T-helper 17 cell (primary cell): ENCODE results near the gene CYB561D2. TPM values are rescaled to one million over a fixed set of nuclear protein-coding genes. Genes with fewer than 3 reads are reported as not detected.

Experiments used
- ATAC-seq: fragments of 150-1000 bp; cut with Tn5 transposase; 2 replicates; pipeline ENCODE4 v1.10.0; 2021; ENCODE audit warnings: mild to moderate bottlenecking, moderate library complexity
- DNase-seq, 3 donors: peaks; one replicate each; pipeline versions ENCODE4 v3.0.0 to v3.0.0-alpha.2; 2020 to 2021
- H3K9me3 ChIP-seq: one replicate; pipeline ENCODE4 v1.7.0; 2013; ENCODE audit warnings: low read length, mild to moderate bottlenecking; ENCODE audit not compliant: control insufficient read depth, poor library complexity, severe bottlenecking
- H3K27ac Mint-ChIP-seq: one replicate; pipeline ENCODE4 v1.8.0; 2022; ENCODE audit warnings: mild to moderate bottlenecking, moderate library complexity, mixed read lengths
- H3K27me3 Mint-ChIP-seq: one replicate; pipeline ENCODE4 v1.8.0; 2022; ENCODE audit warnings: mixed read lengths
- H3K36me3 Mint-ChIP-seq: one replicate; pipeline ENCODE4 v1.8.0; 2022; ENCODE audit warnings: low read depth, mixed read lengths
- H3K4me1 Mint-ChIP-seq: one replicate; pipeline ENCODE4 v1.8.0; 2022; ENCODE audit warnings: mild to moderate bottlenecking, mixed read lengths
- H3K4me3 Mint-ChIP-seq: one replicate; pipeline ENCODE4 v1.8.0; 2022; ENCODE audit warnings: mild to moderate bottlenecking, moderate library complexity, mixed read lengths
- total RNA-seq, 4 donors: library from RNA in 2 of 4; stranded (reverse) in 2 of 4; gene quantifications; one replicate each; pipeline ENCODE4 v1.2.3 and lab custom pipeline; 2022 to 2026

CYB561D2 gene
- total RNA-seq, 2 donors from 2014 or later = 20.8 to 27.2 TPM

DNA sequence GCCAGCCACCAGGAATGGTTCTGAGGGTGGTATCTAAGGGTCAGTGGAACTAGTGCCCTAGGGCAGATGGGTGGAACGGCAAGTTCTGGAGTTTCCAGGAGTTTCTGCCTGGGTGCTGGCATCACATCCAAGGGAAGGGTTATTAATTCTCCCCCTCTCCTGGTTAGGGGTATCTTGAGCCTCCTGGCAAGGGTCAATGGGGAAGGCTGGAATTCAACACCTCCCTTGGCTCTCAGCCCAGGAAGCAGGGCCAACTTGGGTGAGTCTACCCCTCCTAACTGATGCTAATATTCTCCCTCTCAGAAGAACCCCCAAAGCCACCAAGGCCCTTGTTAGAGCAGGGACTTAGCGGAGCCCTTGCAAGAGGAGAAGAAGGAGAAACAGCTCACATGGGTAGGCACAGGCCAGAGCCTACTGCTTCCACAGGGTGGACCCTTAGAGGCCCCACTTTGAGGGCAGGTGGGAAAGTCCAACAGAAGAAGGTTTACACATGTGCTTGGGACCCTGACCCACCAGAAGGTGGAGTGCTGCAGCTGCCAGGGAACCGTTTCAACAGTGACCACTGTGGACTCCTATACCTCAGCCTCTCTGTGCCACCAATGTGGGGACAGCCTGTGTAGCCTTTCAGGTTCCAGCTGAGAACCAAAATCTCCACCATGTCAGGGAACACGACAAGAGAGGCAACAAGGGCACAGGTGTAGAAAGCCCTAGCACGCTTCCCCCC, 5.3 kb downstream of the CYB561D2 start:
- H3K9me3 ChIP-seq = no peaks in the 10 kb centered on the region
- H3K4me1 Mint-ChIP-seq = peaks cover 39% of the 10 kb centered on the region
- peak overlapping the region; percentile 97 for H3K4me3 Mint-ChIP-seq
- DNase-seq = no peak
- ATAC-seq = no peak
- no peaks in the 10 kb centered on the region for H3K27me3 Mint-ChIP-seq
- no peaks in the 10 kb centered on the region for H3K36me3 Mint-ChIP-seq
- H3K27ac Mint-ChIP-seq = peak overlapping the region; percentile 68

DNA sequence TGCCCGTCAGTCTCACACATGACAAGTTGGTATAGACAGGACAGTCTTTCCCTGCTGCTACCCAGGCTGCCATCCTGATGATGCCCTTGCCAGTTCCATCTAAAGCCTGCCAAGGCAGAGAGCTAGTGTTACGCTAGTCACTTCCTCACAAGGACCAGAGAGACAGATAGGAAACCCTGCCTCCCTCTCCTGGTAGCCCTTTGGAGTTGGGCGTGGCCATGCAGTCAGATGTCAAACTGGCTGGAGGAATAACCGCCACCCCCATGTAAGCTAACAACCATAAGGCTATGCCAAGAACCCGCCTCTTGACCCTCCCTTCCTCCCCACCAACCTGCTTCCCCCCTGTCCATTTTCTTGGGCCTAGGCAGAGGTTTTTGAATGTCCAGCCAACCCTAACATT, 5.9 kb downstream of the CYB561D2 start:
- Mint-ChIP-seq H3K36me3 (no peaks in the 10 kb centered on the region), H3K27ac (peak overlapping the region; percentile 68), H3K4me3 (peak overlapping the region; percentile 97), H3K27me3 (no peaks in the 10 kb centered on the region), H3K4me1 (peaks cover 35% of the 10 kb centered on the region)
- ATAC-seq = no peak
- no peaks in the 10 kb centered on the region for H3K9me3 ChIP-seq
- DNase-seq = no peak

DNA sequence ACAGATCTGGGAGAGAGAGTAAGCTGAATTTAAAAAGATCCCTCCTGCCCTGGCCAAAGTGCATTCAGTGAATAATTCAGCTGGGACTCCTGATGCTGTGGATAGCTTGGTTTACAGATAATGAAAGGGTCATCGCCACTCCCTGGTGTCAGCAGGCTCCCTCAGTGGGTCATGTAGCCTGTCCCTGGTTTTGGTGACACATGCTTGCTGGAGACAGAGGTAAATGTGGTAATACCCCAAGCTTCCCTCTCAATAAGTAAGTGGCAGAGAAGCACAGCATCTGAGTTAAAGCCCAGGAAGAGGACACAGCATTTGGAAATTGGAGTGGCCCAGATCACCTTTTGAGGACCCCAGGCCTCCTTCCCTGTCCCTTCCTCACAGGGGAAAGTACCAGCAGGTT, 6.8 kb downstream of the CYB561D2 start:
- peaks cover 33% of the 10 kb centered on the region for H3K4me1 Mint-ChIP-seq
- no peak for DNase-seq
- no peaks in the 10 kb centered on the region for H3K9me3 ChIP-seq
- ATAC-seq = no peak
- peak overlapping the region; percentile 97 for H3K4me3 Mint-ChIP-seq
- H3K27me3 Mint-ChIP-seq = no peaks in the 10 kb centered on the region
- H3K27ac Mint-ChIP-seq = peak overlapping the region; percentile 97
- H3K36me3 Mint-ChIP-seq = no peaks in the 10 kb centered on the region

DNA sequence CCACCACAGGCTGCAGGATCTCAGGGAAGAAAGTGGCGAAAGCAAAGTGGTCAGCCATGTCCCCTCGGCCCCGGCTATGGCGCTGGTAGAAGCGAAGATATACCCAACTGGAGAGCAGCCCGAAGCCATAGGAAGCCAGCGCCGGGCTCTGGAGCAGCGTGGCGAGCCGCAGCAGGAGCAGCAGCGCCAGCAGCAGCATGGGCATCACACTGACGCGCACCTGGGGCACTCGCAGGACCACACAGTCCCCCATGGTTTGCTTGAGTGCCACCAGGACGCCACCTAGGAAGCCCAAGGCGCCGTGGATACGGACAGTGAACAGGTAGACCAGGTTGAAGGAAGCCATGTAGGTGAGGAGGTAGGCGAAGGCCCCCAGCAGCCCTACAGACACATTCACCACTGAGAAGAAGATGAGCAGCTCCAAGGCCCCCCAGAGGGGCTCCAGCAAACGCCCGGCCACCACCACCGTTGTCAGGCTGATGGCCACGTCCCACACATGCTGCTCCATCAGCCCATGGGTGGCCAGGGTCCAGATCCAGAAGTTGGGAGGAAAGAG, 7.8 kb downstream of the CYB561D2 start:
- H3K9me3 ChIP-seq = no peaks in the 10 kb centered on the region
- ATAC-seq (no peak), DNase-seq (no peak)
- Mint-ChIP-seq H3K27me3 (no peaks in the 10 kb centered on the region), H3K36me3 (no peaks in the 10 kb centered on the region), H3K27ac (peak overlapping the region; percentile 97), H3K4me1 (peaks cover 33% of the 10 kb centered on the region), H3K4me3 (peak overlapping the region; percentile 97)

DNA sequence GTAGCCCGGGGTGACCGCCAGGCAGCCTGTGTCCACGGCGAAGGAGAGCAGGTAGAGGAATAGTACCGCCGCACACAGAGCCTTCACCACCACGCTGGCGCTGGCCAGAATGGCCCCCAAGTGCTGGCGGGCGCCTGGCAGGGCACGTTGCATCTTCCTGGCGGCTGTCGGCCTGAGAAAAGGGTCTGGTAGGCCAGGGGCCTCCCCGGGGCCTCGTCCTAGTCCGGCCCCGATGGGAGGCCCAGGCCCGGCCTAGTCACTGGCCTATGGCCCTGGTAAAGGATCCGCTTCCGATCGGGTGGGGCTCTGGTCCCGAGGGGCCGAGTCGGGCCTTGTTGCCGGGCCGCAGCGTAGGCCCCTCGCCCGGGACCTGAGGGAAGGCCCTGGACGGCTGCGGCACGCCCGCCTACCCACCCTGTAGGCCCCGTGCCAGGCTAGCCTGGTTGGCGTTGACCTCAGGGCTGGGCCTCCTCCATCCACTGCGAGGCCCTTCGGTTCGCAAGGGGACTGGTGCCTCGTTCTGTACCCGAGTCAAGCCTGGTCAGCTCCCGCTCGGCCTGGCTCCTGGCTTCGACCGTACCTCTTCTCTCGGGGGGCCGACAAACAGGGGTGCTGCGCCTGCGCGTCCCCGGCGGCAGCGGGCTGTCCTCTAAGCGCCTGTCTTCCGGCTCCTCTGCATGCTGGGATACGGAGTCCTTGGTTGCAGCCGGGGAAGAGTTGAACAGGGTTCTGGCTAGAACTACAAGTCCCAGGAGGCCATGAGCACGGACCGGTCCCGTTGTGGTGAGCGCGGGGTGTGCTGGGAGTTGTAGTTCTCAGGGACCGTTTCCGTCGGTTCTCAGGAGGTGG, 8.5 kb downstream of the CYB561D2 start, which contains the start of gene TMEM115:
Gene TMEM115, minus strand, starts transcription at position 611 of the 849 bp plus-strand sequence. Its CDS starts 458 bp downstream, at position 153.
- ATAC-seq = peak; percentile 100
- peak within 1 kb of the TSS; percentile 97 for H3K27ac Mint-ChIP-seq
- H3K36me3 Mint-ChIP-seq = no peaks in the 10 kb centered on the region
- no peaks in the 10 kb centered on the region for H3K9me3 ChIP-seq
- peak within 1 kb of the TSS; percentile 97 for H3K4me3 Mint-ChIP-seq
- DNase-seq = peak; percentile 86 to 89 (median 87)
- no peaks in the 10 kb centered on the region for H3K27me3 Mint-ChIP-seq
- H3K4me1 Mint-ChIP-seq = peaks cover 32% of the 10 kb centered on the region

DNA sequence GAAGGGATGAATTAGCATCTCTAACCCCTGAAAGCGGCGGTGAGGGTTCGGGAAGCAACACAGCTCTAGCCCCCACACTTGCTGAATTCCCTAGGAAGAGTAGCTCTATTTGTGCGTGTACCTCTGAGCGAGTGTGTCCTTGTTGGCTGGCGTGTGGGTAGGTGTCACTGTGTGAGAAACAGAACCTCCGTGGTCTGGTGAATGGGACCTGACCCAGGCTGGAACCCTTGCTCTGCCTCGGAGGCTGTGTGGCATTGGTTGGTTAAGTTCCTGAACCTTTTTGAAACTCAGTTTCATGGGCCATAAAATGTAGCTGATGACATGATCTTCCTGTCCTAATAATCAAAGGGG, 9.1 kb downstream of the CYB561D2 start:
- Mint-ChIP-seq H3K4me1 (peaks cover 31% of the 10 kb centered on the region), H3K27ac (peak overlapping the region; percentile 97), H3K4me3 (peak overlapping the region; percentile 97), H3K36me3 (no peaks in the 10 kb centered on the region), H3K27me3 (no peaks in the 10 kb centered on the region)
- DNase-seq (no peak), ATAC-seq (peak; percentile 22)
- H3K9me3 ChIP-seq = no peaks in the 10 kb centered on the region

DNA sequence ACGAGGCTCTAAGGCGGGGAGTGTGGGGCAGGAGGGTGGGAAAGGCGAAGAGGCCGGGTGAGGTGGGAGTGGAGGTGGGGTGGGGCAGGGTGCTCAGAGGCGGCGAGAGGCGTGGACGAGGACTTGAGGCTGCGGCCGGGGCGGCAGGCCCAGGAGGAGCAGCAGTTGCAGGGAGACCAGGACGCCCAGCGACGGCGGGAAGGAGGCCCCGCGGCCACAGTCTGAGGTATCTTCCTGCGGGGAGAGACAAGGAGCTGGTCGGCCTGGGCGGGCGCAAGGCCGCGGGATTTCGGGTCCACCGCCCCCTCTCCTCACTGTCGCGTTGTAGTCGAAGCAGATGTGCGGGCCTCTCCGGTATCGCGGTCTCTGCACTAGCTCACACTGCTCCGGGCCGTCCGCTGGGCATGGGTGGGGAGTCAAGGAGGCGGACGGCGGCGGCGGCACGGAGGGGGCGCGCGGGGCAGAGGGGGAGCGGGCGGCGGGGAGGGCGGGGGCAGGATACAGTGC, 14.0 kb downstream of the CYB561D2 start:
- ATAC-seq (no peak), DNase-seq (no peak)
- peaks cover 16% of the 10 kb centered on the region for H3K4me1 Mint-ChIP-seq
- H3K27me3 Mint-ChIP-seq = no peaks in the 10 kb centered on the region
- H3K9me3 ChIP-seq = no peaks in the 10 kb centered on the region
- H3K4me3 Mint-ChIP-seq = peak overlapping the region; percentile 92
- H3K36me3 Mint-ChIP-seq = no peaks in the 10 kb centered on the region
- H3K27ac Mint-ChIP-seq = no peak overlapping the region

DNA sequence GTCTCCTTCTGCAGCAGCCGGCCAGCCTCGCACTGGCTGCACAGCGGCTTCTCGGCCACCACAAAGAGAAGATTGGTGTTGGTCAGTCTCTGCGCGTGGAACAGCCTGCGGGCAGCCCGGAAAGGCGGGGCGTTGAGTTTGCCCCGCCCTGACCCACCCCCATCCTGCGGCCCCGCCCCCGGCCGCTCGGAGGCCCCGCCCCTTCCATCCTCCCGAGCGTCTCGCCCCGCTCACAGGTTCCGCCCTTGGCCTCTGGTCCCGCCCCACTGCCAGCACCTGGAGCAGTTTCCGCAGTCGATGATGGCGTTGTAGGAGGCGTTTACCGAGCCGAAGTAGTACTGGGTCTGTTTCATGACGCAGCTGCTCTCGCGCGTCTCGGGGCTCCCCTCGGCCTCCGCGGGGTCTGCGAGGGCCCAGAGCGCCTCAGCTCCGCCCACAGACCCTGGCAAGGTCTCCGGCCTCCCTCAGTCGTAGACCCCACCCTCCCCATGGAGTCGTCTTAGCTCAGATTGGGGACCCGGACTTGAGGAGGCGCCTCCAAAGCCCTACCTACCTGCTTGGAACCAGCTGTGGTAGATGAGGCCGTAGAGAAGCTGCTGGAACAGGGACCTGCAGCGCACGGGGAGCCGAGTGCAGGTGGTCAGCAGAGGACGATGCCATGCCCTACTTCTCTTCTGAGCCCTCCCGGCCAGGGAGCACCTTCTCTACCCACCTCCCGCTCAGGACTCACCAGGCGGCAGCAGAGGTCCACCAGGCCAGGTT, 14.6 kb downstream of the CYB561D2 start:
- H3K9me3 ChIP-seq = no peaks in the 10 kb centered on the region
- DNase-seq (peak; percentile 86 to 94 (median 93)), ATAC-seq (peak; percentile 97)
- peak overlapping the region; percentile 95 for H3K27ac Mint-ChIP-seq
- H3K36me3 Mint-ChIP-seq = no peaks in the 10 kb centered on the region
- H3K4me3 Mint-ChIP-seq = peak overlapping the region; percentile 92
- H3K27me3 Mint-ChIP-seq = no peaks in the 10 kb centered on the region
- H3K4me1 Mint-ChIP-seq = peaks cover 14% of the 10 kb centered on the region

DNA sequence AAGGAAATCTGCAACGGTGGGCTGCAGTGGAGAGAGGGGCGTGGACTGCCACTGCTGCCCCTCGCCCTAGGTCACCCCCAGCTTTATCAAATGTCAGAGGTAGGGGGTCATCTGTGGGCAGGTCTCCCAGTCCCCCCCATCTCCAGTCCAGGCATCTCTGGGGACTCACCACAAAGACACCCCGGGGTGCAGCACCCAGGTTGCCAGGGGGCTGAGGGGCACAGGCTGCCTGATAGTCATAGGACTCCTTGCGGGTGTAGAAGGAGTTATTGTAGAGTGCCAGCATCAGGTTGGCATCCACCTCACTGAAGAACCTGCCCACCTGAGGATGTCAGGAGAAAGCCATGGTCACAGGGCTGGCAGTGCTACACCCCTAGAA, 15.2 kb downstream of the CYB561D2 start:
- Mint-ChIP-seq H3K27ac (peak overlapping the region; percentile 95), H3K4me3 (peak overlapping the region; percentile 92), H3K4me1 (peaks cover 14% of the 10 kb centered on the region), H3K27me3 (no peaks in the 10 kb centered on the region), H3K36me3 (no peaks in the 10 kb centered on the region)
- H3K9me3 ChIP-seq = no peaks in the 10 kb centered on the region
- no peak for DNase-seq
- no peak for ATAC-seq

DNA sequence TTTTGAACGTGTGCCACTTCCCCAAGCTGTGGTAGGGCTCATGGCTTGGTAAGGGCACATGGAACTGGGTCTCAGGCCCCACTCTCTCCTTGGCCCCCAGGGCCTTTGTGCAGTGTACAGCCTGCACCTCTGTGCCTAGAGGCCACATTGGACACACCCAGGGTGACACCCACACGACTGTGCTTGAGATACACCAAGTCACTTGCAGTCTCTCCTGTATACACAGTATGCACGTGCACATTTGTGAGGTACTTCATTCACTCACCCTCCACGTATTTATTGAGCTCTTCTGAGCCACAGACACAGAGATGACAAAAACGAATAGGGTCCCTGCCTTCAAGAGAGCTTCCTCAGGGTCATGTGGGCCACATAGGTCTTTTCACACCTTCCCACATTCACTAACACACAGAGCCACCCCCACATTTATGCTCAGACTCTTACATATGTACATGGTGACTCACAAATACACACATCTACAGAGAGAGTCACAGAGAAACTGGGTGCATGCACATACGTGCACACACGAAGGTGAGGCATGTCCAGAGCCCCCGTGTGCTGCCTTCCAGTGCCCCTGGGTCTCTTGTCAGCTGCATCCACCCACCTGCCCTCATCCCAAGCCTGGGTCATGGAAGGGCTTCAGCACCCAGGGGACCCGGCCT, 18.5 kb downstream of the CYB561D2 start:
- H3K27me3 Mint-ChIP-seq = no peaks in the 10 kb centered on the region
- peak overlapping the region; percentile 55 for H3K4me3 Mint-ChIP-seq

DNA sequence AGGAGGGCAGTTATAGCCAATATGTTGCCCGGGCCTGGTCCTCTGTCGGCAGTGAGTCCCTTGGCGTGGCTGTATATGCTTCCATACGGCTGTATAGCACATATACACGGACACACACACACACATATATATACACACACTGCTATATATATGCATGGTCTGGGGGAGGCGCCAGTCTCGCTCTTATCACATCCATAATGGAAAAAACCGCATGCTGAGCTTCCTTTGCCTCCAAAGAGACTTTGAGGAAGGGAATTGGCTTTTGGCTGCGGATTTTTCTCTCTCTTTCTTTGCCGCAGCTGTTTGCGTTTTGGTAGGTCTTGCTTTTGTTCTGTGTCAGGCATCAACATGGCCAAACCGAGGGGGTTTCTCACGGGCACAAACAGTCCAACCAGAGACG, 19.9 kb downstream of the CYB561D2 start:
- H3K36me3 Mint-ChIP-seq = no peaks in the 10 kb centered on the region
- no peak overlapping the region for H3K27ac Mint-ChIP-seq
- no peak for DNase-seq
- no peak overlapping the region for H3K4me3 Mint-ChIP-seq
- no peak for ATAC-seq
- peaks cover 12% of the 10 kb centered on the region for H3K4me1 Mint-ChIP-seq
- no peaks in the 10 kb centered on the region for H3K9me3 ChIP-seq
- H3K27me3 Mint-ChIP-seq = no peaks in the 10 kb centered on the region

More for the DNA sequence above, 18.5 kb downstream of the CYB561D2 start:
- Mint-ChIP-seq H3K4me1 (peaks cover 20% of the 10 kb centered on the region), H3K36me3 (no peaks in the 10 kb centered on the region), H3K27ac (peak overlapping the region; percentile 32)
- DNase-seq = no peak
- ATAC-seq = no peak
- H3K9me3 ChIP-seq = no peaks in the 10 kb centered on the region

DNA sequence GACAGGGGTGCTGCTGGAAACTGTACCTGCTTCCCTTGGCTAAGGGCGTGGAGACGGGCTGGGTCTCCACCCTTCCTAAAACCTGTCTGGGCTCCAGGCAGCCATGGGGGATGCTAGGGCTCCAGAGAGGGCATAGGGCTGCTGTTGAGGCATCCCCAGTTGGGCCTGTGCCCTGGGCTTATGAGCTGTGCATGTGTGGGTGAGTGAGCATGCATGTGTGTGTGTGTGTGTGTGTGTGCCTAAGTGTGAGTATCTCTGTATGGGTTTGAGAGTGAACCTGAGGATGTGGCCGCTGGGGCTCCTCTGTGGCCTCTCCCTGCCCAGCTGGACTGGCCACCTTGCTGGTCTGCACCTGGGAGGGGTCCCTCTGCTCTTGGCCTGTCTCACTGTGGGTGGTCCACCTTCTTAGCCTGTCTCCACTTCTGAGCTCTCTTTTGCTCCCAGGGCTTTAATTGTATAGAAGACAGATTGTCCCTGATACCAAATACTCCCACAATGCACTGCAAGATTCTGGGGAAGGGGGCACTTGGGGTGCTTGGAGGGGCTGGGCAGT, 20.5 kb downstream of the CYB561D2 start:
- H3K4me3 Mint-ChIP-seq = no peak overlapping the region
- no peak for DNase-seq
- H3K4me1 Mint-ChIP-seq = peaks cover 9% of the 10 kb centered on the region
- H3K9me3 ChIP-seq = no peaks in the 10 kb centered on the region
- no peaks in the 10 kb centered on the region for H3K36me3 Mint-ChIP-seq
- no peak for ATAC-seq
- H3K27ac Mint-ChIP-seq = no peak overlapping the region
- no peaks in the 10 kb centered on the region for H3K27me3 Mint-ChIP-seq
